IMR-90 (cell line): ENCODE measurements around the gene USP36. TPM values are rescaled to one million over a fixed set of nuclear protein-coding genes. Genes with fewer than 3 reads are reported as not detected.

ENCODE experiments used
- ATAC-seq: fragments of 200-7000 bp; cut with Tn5 transposase; 2 replicates; pipeline ENCODE4 v1.9.1; 2020; ENCODE audit warnings: low read depth, mild to moderate bottlenecking, moderate library complexity
- BruUV-seq: library from RNA; stranded (reverse); fragments of 400-500 nt; replicated peaks from 2 replicates; lab custom pipeline; 2021; lab: Mats Ljungman, UMichigan
- CTCF ChIA-PET: fragments of 300-600 bp; formaldehyde crosslinking; extraction: SDS; loops from one replicate; lab custom pipeline; 2021; ENCODE audit warnings: antibody characterized with exemption; lab: Yijun Ruan, JAX
- POLR2A ChIA-PET: fragments of 300-600 bp; sonication (Branson Sonifier 250); formaldehyde crosslinking; loops from one replicate; lab custom pipeline; 2022; ENCODE audit warnings: antibody characterized with exemption; ENCODE audit not compliant: unreplicated experiment; lab: Charles Lee
- DNase-seq: peaks from one replicate; pipeline ENCODE4 v3.0.0; 2013
- H2AFZ ChIP-seq: replicated peaks from 2 replicates; pipeline ENCODE3; 2013; ENCODE audit warnings: low read length, mild to moderate bottlenecking; ENCODE audit not compliant: poor library complexity
- H2AK5ac ChIP-seq: 2 replicates; pipeline ENCODE4 v1.6.1; 2013; ENCODE audit warnings: low read depth, low read length, inconsistent platforms
- H2AK9ac ChIP-seq: replicated peaks from 2 replicates; pipeline ENCODE3; 2013; ENCODE audit warnings: mild to moderate bottlenecking, low read depth, low read length, moderate library complexity; ENCODE audit not compliant: poor library complexity
- H2BK120ac ChIP-seq: 2 replicates; pipeline ENCODE4 v1.6.1; 2013; ENCODE audit warnings: low read depth, low read length, inconsistent platforms
- H2BK15ac ChIP-seq: 3 replicates; pipeline ENCODE4 v1.6.1; 2013; ENCODE audit warnings: low read depth, low read length, inconsistent platforms
- H2BK20ac ChIP-seq: 2 replicates; pipeline ENCODE4 v1.6.1; 2013; ENCODE audit warnings: low read depth, mild to moderate bottlenecking, inconsistent platforms, low read length, moderate library complexity
- H2BK5ac ChIP-seq: 2 replicates; pipeline ENCODE4 v1.6.1; 2013; ENCODE audit warnings: mild to moderate bottlenecking, low read depth, low read length, inconsistent platforms; ENCODE audit not compliant: poor library complexity, severe bottlenecking
- H3K14ac ChIP-seq: replicated peaks from 2 replicates; pipeline ENCODE4 v1.6.1; 2013; ENCODE audit warnings: low read depth, low read length, inconsistent platforms
- H3K18ac ChIP-seq: 2 replicates; pipeline ENCODE4 v1.6.1; 2013; ENCODE audit warnings: low read depth, low read length, control low read depth
- H3K23ac ChIP-seq: 2 replicates; pipeline ENCODE4 v1.6.1; 2013; ENCODE audit warnings: low read depth, low read length, inconsistent platforms
- H3K27ac ChIP-seq: 2 replicates; pipeline ENCODE4 v1.5.1; 2013; ENCODE audit warnings: mild to moderate bottlenecking, control low read depth, low read length; ENCODE audit not compliant: insufficient read depth
- H3K27me3 ChIP-seq: 2 replicates; pipeline ENCODE4 v1.6.1; 2013; ENCODE audit warnings: low read length; ENCODE audit not compliant: control insufficient read depth, insufficient read depth
- H3K36me3 ChIP-seq: 2 replicates; pipeline ENCODE4 v1.6.1; 2013; ENCODE audit warnings: low read length, mixed read lengths; ENCODE audit not compliant: control insufficient read depth, insufficient read depth
- H3K4ac ChIP-seq: 2 replicates; pipeline ENCODE4 v1.6.1; 2013; ENCODE audit warnings: low read depth, low read length, inconsistent platforms
- H3K4me1 ChIP-seq: 2 replicates; pipeline ENCODE4 v1.6.1; 2013; ENCODE audit warnings: low read length, mixed read lengths; ENCODE audit not compliant: control insufficient read depth, insufficient read depth
- H3K4me2 ChIP-seq: 2 replicates; pipeline ENCODE4 v1.6.1; 2013; ENCODE audit warnings: low read depth, mild to moderate bottlenecking, control low read depth, low read length, moderate library complexity
- H3K4me3 ChIP-seq: 2 replicates; pipeline ENCODE4 v1.5.1; 2013; ENCODE audit warnings: low read depth, mild to moderate bottlenecking, control low read depth, low read length, moderate library complexity; ENCODE audit not compliant: insufficient read depth
- H3K56ac ChIP-seq: 2 replicates; pipeline ENCODE4 v1.6.1; 2013; ENCODE audit warnings: low read length, inconsistent platforms; ENCODE audit not compliant: insufficient read depth; ENCODE audit errors: extremely low read depth
- H3K79me1 ChIP-seq, 2 experiments: 2 replicates each; pipeline ENCODE4 v1.6.1; 2013; ENCODE audit warnings: low read length in 2 of 2, inconsistent platforms in 1 of 2, low read depth in 1 of 2
- H3K9ac ChIP-seq: 2 replicates; pipeline ENCODE4 v1.6.1; 2013; ENCODE audit warnings: low read depth, low read length, control low read depth
- H3K9me1 ChIP-seq: 2 replicates; pipeline ENCODE4 v1.6.1; 2013; ENCODE audit warnings: low read length, inconsistent platforms; ENCODE audit not compliant: insufficient read depth
- H3K9me3 ChIP-seq: 2 replicates; pipeline ENCODE4 v1.6.1; 2013; ENCODE audit warnings: low read length; ENCODE audit not compliant: control insufficient read depth, insufficient read depth
- H4K20me1 ChIP-seq: 2 replicates; pipeline ENCODE4 v1.6.1; 2013; ENCODE audit warnings: low read length, inconsistent platforms; ENCODE audit not compliant: insufficient read depth
- H4K5ac ChIP-seq: 2 replicates; pipeline ENCODE4 v1.6.1; 2013; ENCODE audit warnings: mild to moderate bottlenecking, low read depth, low read length, control low read depth
- H4K8ac ChIP-seq, 2 experiments: 2 replicates each; pipeline ENCODE4 v1.6.1; 2013; ENCODE audit warnings: low read depth in 2 of 2, low read length in 2 of 2, control low read depth in 1 of 2, inconsistent platforms in 1 of 2
- H4K91ac ChIP-seq: 2 replicates; pipeline ENCODE4 v1.6.1; 2013; ENCODE audit warnings: low read depth, low read length, inconsistent platforms; ENCODE audit not compliant: insufficient read depth
- BHLHE40 ChIP-seq: fragments of 150-350 bp; IDR thresholded peaks from 2 replicates; pipeline ENCODE4 v1.6.1; 2016; ENCODE audit warnings: mild to moderate bottlenecking, low read depth, low read length
- CTCF ChIP-seq: conservative IDR thresholded peaks from 2 replicates; pipeline ENCODE4 v1.5.1; 2012; ENCODE audit warnings: mild to moderate bottlenecking, low read depth, low read length, improper control_type of control experiment
- MAFK ChIP-seq: IDR thresholded peaks from 2 replicates; pipeline ENCODE4 v1.6.1; 2012; ENCODE audit warnings: low read depth, low read length, improper control_type of control experiment
- MXI1 ChIP-seq: IDR thresholded peaks from 2 replicates; pipeline ENCODE4 v1.6.1; 2012; ENCODE audit warnings: low read depth, mild to moderate bottlenecking, low read length, moderate library complexity, borderline replicate concordance
- RCOR1 ChIP-seq: IDR thresholded peaks from 2 replicates; pipeline ENCODE4 v1.6.1; 2012; ENCODE audit warnings: mild to moderate bottlenecking, low read length, improper control_type of control experiment; ENCODE audit not compliant: insufficient replicate concordance
- SMC3 ChIP-seq: fragments of 150-350 bp; IDR thresholded peaks from 2 replicates; pipeline ENCODE4 v1.6.1; 2016; ENCODE audit warnings: low read depth, mild to moderate bottlenecking, antibody characterized with exemption, low read length, moderate library complexity
- WGBS, 2 experiments: methylation state at CpG; one replicate each; pipeline versions ENCODE4 v1.1.5 to v1.1.7; 2013; ENCODE audit warnings: missing lambda C conversion rate in 2 of 2; ENCODE audit not compliant: insufficient read length in 1 of 2; ENCODE audit errors: extremely low coverage in 2 of 2; 5-methylcytosine and 5-hydroxymethylcytosine counted together
- dilution Hi-C: fragments of 300-500 bp; cut with HindIII; formaldehyde crosslinking; loops from one replicate; pipeline ENCODE4 v1.14.3; 2018; ENCODE audit warnings: low sequenced_read_pairs; ENCODE audit not compliant: unreplicated experiment
- in situ Hi-C: fragments of 300-500 bp; cut with MboI; formaldehyde crosslinking; loops from 3 replicates; pipeline ENCODE4 v1.14.3; 2019; ENCODE audit warnings: low sequenced_read_pairs, inconsistent platforms, mixed read lengths
- intact Hi-C: fragments of 100-400 bp; cut with micrococcal nuclease; formaldehyde crosslinking; loops from 2 replicates; pipeline ENCODE4 v1.10.0; 2022
- polyA plus RNA-seq, 3 experiments: library from polyadenylated mRNA; depleted of rRNA; stranded (reverse); fragments of >200 nt; gene quantifications; 2 replicates each; pipeline ENCODE4 v1.2.3, GENCODE V29; 2012; ENCODE audit warnings: low replicate concordance in 1 of 3
- total RNA-seq: library from RNA; depleted of rRNA; stranded (reverse); fragments of >200 nt; gene quantifications from 2 replicates; pipeline ENCODE4 v1.2.3, GENCODE V29; 2012

USP36 gene
- total and polyA plus RNA-seq, 2 of the 4 experiments (the other 2 are of a cell fraction) = 30.6 to 38.3 TPM

GRCh38 chr17:78789149-78789662 lies 51.4 kb downstream of the USP36 start:
- no peak overlapping the region for H3K56ac ChIP-seq
- peaks cover 33% of the 10 kb centered on the region for H3K9me1 ChIP-seq
- no peak overlapping the region for H3K4me3 ChIP-seq
- ChIA-PET CTCF (interaction anchor here (1.0 kb wide), 1 partner anchor 10 kb away, joined by 3 read pairs; no protein-coding TSS in a partner anchor), POLR2A (no interaction called here)
- peak overlapping the region; percentile 69 for H3K14ac ChIP-seq
- peak overlapping the region; percentile 46; the same call in 1 of the 2 replicates for H3K18ac ChIP-seq
- 0 out of 2 replicates have a peak overlapping the region, but pooled peaks have one; percentile 33 for H2BK20ac ChIP-seq
- TF ChIP-seq BHLHE40 (no peak), CTCF (no peak), RCOR1 (no peak), MAFK (no peak), MXI1 (no peak), SMC3 (no peak)
- intact Hi-C loops (no loop called here), dilution Hi-C loops (no loop called here), in situ Hi-C loops (no loop called here)
- H3K27ac ChIP-seq = peak overlapping the region; percentile 74; the same call in 1 of the 2 replicates
- H3K4me1 ChIP-seq = peaks cover 27% of the 10 kb centered on the region
- BruUV-seq = no TSS peak
- H2AK5ac ChIP-seq = peak overlapping the region; percentile 44; the same call in 1 of the 2 replicates
- H3K36me3 ChIP-seq = peaks cover 6% of the 10 kb centered on the region
- no peak overlapping the region for H2BK15ac ChIP-seq
- peak overlapping the region; percentile 43; the same call in 1 of the 2 replicates for H2BK120ac ChIP-seq
- H4K20me1 ChIP-seq = peaks cover 3% of the 10 kb centered on the region; the same call in 1 of the 2 replicates
- peak overlapping the region; percentile 76 for H2AK9ac ChIP-seq
- H2BK5ac ChIP-seq = peak overlapping the region; percentile 30
- H4K91ac ChIP-seq = no peak overlapping the region
- peak overlapping the region; percentile 29; the same call in 1 of the 2 replicates for H3K23ac ChIP-seq
- H4K5ac ChIP-seq = 0 out of 2 replicates have a peak overlapping the region, but pooled peaks have one; percentile 23
- ATAC-seq (peak; percentile 27), DNase-seq (no peak)
- H3K79me1 ChIP-seq = peaks cover 0 to 34% of the 10 kb centered on the region in 2 experiments; a peak in 2 of 4 replicates
- H3K4ac ChIP-seq = peak overlapping the region; percentile 42; the same call in 1 of the 2 replicates
- no peak overlapping the region; the same call in 1 of the 2 replicates for H3K9ac ChIP-seq
- 60% methylated on average over 1 of the region's 5 CpGs; no CpG with 5 or more reads in 1 of the 2 experiments for WGBS, 2 experiments
- no peaks in the 10 kb centered on the region for H3K27me3 ChIP-seq
- no peak overlapping the region; a peak in 1 of 4 replicates for H4K8ac ChIP-seq
- peak overlapping the region; percentile 35 for H2AFZ ChIP-seq
- H3K4me2 ChIP-seq = peak overlapping the region; percentile 84
- no peaks in the 10 kb centered on the region for H3K9me3 ChIP-seq
